GM20000 (cell line): ENCODE measurements around the gene SH3BP4.

ENCODE experiments used
- DNase-seq: peaks from one replicate; pipeline ENCODE4 v3.0.0; 2012; ENCODE audit warnings: low spot score
- TF ChIP-seq, protein P1 (sequence below): IDR thresholded peaks from 2 replicates; pipeline ENCODE4 v1.5.1; 2012; ENCODE audit warnings: mild to moderate bottlenecking, control low read depth; ENCODE audit errors: extremely low read depth, missing control alignments

SH3BP4 gene

DNA sequence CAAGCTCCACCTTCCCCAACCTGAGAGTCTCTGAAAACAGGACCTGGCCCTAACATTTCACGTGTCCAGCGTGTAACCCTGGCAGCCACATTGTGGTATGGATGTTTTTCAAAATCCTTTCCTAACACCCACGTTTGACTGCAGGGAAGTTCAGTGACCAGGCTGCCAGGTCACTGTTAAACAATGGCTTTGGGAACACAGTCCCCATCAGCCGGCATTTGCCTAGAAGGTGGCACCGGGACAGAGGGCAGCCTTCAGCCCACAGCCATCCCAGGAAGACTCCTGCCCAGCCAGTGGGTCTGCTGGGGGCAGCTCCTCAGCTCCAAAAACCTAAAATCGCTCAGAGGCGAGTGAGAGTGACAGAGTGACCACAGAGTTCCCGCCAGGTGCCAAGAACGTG lies 140.2 kb downstream of the SH3BP4 start:
- DNase-seq: no peak
- TF ChIP-seq, protein P1, sequence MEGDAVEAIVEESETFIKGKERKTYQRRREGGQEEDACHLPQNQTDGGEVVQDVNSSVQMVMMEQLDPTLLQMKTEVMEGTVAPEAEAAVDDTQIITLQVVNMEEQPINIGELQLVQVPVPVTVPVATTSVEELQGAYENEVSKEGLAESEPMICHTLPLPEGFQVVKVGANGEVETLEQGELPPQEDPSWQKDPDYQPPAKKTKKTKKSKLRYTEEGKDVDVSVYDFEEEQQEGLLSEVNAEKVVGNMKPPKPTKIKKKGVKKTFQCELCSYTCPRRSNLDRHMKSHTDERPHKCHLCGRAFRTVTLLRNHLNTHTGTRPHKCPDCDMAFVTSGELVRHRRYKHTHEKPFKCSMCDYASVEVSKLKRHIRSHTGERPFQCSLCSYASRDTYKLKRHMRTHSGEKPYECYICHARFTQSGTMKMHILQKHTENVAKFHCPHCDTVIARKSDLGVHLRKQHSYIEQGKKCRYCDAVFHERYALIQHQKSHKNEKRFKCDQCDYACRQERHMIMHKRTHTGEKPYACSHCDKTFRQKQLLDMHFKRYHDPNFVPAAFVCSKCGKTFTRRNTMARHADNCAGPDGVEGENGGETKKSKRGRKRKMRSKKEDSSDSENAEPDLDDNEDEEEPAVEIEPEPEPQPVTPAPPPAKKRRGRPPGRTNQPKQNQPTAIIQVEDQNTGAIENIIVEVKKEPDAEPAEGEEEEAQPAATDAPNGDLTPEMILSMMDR: no peak

DNA sequence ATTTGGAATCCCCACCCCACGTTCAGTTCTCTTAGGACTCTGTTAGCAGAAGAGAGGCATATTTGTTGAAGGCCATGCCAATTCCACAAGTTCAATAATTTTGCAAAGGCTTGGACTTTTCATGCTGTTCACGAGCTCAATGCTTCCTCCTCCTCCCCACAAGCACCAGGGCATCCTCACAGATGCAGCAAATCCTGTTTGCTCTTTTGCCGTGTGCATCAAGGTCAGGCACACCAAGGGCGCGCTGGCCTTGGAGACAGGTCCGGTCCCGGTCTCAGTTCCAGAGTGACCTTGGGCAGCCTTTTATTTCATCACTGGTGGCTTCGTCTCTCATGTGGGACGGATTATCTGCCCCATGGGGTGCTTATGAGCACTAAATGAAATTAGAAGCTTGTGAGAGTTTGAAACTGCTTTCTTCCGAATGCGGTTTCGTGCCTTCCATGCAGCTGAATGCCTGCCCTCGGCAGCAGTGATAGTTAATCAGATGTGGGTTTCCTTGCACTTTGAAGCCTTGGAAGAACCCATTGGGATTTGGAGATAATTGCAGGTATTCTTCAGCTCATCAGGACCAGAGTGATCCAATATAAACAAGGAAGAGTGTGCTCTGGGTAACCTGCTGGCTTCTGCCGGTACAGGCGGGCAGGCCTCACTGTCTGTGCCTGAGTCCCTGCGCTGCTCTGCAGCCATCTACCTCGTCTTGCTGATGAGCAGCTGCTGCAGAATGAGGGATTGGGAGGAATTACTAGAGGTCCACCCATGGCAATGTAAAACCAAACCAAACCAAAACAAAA lies 140.8 kb downstream of the SH3BP4 start:
- TF ChIP-seq, protein P1: no peak

DNA sequence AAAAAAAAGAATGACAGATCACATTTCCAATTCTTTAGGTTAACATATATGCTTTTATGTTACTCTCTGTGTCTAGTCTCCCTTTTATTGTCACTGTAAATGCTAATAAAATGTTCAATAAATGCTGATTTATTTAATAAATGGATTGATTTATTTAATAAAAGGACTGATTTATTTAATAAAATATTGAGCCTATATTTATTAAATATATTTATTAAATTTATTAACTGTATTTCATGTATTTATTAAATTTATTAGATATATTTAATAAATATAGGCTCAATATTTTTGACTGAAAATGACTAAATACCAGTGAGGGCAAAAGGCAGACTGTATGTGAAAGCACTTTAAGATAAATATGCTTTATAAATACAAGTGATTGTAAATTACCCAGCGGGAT lies 142.6 kb downstream of the SH3BP4 start:
- TF ChIP-seq, protein P1: no peak
- no peak for DNase-seq

More for the DNA sequence above, 140.8 kb downstream of the SH3BP4 start:
- DNase-seq: no peak

DNA sequence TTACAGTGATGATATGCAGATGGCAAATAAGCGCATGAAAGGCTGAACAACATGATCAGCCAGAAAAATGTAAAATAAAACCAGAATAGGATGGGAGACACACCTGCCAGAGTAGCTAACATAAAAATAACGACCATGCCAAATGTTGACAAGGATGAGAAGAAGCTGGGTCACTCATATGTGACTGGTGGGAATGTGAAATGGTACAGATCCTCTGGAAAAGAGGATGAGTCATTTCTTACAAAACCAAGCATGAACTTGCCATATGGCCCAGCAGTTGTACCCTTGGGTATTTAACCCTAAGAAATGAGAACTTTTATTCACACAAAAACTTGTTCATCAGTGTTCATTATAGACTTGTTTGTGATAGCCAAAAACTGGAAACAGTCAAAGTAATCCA lies 143.8 kb downstream of the SH3BP4 start:
- no peak for DNase-seq
- TF ChIP-seq, protein P1: no peak

DNA sequence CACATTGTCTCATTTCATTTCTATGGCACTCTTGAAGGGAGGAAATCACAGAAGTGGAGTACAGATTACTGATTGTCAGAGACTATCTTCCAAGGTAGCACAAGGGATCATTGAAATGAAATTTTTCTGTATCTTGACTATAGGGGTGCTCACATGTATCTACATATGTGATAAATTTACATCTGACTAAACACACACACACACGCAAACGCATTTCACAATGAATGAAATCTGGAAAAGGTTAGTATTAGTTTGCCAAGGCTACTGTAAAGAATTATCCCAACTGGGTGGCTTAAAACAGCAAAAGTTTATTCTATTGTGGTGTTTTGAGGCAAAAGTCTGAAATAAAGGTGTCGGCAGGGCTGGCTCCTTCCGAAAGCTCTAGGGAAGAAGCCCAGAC lies 144.6 kb downstream of the SH3BP4 start:
- DNase-seq: no peak
- TF ChIP-seq, protein P1: no peak

DNA sequence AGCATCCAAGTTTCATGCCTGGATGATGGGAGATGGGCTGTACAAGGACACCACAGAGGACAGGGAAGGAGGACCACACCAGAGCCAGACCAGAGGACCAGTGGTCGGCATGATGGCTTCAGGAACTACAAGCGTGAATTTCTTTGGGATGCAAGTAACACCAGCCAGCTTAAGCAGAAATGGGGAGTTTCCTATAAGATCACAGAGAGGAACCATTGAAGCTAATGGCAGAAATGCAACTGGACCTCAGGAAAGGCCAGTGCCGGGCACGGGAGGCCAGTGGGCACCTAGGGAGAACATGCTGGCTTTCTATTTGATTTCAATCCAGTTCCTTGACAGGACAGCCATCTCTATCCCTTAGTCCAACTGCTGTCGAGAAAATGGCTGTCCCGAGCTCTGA lies 145.4 kb downstream of the SH3BP4 start:
- DNase-seq: no peak
- TF ChIP-seq, protein P1: no peak

DNA sequence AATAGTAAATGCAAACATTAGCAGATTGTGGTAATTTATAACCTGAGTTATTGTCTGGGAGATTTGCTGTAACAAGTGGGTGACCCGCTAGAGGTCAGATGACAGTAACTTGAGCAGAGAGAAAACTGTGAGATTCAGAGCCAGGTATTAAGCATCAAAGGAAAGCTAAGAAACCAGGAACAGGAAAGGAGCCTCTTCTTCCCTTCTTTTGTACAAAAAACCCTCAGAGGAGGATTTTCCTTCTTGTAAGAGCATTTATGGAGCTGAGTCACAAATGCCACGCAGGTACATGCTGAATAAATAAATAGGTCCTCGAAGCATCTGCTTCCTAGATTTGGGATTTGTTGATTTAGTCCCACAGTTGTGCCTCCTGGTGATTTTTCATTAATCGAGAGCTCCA lies 146.5 kb downstream of the SH3BP4 start:
- TF ChIP-seq, protein P1: no peak
- DNase-seq: no peak
